HL-60 (cell line): ENCODE data around the gene POC1B.

ENCODE experiments used
- DNase-seq, 2 experiments: peaks; one replicate each; pipeline ENCODE4 v3.0.0-alpha.2; 2010 to 2020; ENCODE audit warnings: low read depth in 1 of 2, low spot score in 1 of 2
- H3K27ac ChIP-seq: fragments of 250-450 bp; sonication (Bioruptor Pico); replicated peaks from 2 replicates; pipeline ENCODE4 v1.5.1; 2020; ENCODE audit warnings: mild to moderate bottlenecking, moderate library complexity
- H3K27me3 ChIP-seq: fragments of 250-450 bp; sonication (Bioruptor Pico); 2 replicates; pipeline ENCODE4 v1.5.1; 2021; ENCODE audit warnings: mild to moderate bottlenecking, moderate library complexity; ENCODE audit not compliant: insufficient read depth, poor library complexity, severe bottlenecking
- H3K4me3 ChIP-seq: replicated peaks from 2 replicates; pipeline ENCODE4 v1.5.1; 2011; ENCODE audit warnings: mild to moderate bottlenecking, control low read depth, low read length; ENCODE audit not compliant: insufficient read depth
- CTCF ChIP-seq: IDR thresholded peaks from one replicate; pipeline ENCODE4 v1.5.1; 2011; ENCODE audit warnings: low read length, control low read depth, inconsistent platforms; ENCODE audit not compliant: insufficient read depth
- GABPA ChIP-seq: IDR thresholded peaks from 2 replicates; pipeline ENCODE4 v1.6.1; 2012; ENCODE audit warnings: low read depth
- POLR2AphosphoS5 ChIP-seq: IDR thresholded peaks from 2 replicates; pipeline ENCODE4 v1.6.1; 2012; ENCODE audit warnings: low read depth
- REST ChIP-seq: IDR thresholded peaks from 2 replicates; pipeline ENCODE4 v1.6.1; 2012; ENCODE audit warnings: low read depth; ENCODE audit not compliant: insufficient replicate concordance
- SPI1 ChIP-seq: IDR thresholded peaks from 2 replicates; pipeline ENCODE4 v1.6.1; 2012; ENCODE audit warnings: low read depth, mild to moderate bottlenecking, borderline replicate concordance

Gene POC1B

GRCh38 chr12:89395712-89396111 is 130.1 kb downstream of the POC1B start:
- H3K27me3 ChIP-seq = no peaks in the 10 kb centered on the region
- DNase-seq = no peak
- H3K4me3 ChIP-seq = no peak overlapping the region
- H3K27ac ChIP-seq = no peak overlapping the region
- no peak for TF ChIP-seq GABPA
- TF ChIP-seq SPI1 = no peak
- no peak for TF ChIP-seq POLR2AphosphoS5
- TF ChIP-seq CTCF = no peak
- TF ChIP-seq REST = no peak

GRCh38 chr12:89393551-89394121 is 132.2 kb downstream of the POC1B start:
- H3K27ac ChIP-seq = peak overlapping the region; percentile 67
- H3K27me3 ChIP-seq = no peaks in the 10 kb centered on the region
- peak in 1 of 2 experiments; percentile 29 for DNase-seq
- H3K4me3 ChIP-seq = no peak overlapping the region
- TF ChIP-seq SPI1 (peak; percentile 1; the same call in 1 of the 2 replicates), POLR2AphosphoS5 (no peak)

GRCh38 chr12:89392391-89392790 is 133.5 kb downstream of the POC1B start:
- peak in 1 of 2 experiments; percentile 81 for DNase-seq
- Histone ChIP-seq H3K27ac (peak overlapping the region; percentile 67), H3K4me3 (no peak overlapping the region), H3K27me3 (no peaks in the 10 kb centered on the region)
- no peak for TF ChIP-seq POLR2AphosphoS5
- no peak for TF ChIP-seq CTCF
- TF ChIP-seq SPI1 = no peak
- TF ChIP-seq GABPA = no peak
- no peak for TF ChIP-seq REST

GRCh38 chr12:89391726-89392336 is 134.0 kb downstream of the POC1B start:
- DNase-seq = no peak
- no peaks in the 10 kb centered on the region for H3K27me3 ChIP-seq
- peak overlapping the region; percentile 67 for H3K27ac ChIP-seq
- no peak for TF ChIP-seq CTCF
- no peak overlapping the region for H3K4me3 ChIP-seq
